Left lung (tissue), 10 donors: ENCODE measurements around the gene FOXN1. TPM values are rescaled to one million over a fixed set of nuclear protein-coding genes. Genes with fewer than 3 reads are reported as not detected.

Experiments used
- ATAC-seq: fragments of 200-7000 bp; cut with Tn5 transposase; one replicate; pipeline ENCODE4 v1.9.1; 2020; ENCODE audit warnings: moderate library complexity
- DNase-seq, 4 donors: peaks; one replicate each; pipeline ENCODE4 v3.0.0-alpha.2; 2013 to 2020
- H3K27ac ChIP-seq, 2 donors: fragments of 200-600 bp; sonication (generic) in 1 of 2; one replicate each; pipeline versions ENCODE4 v1.5.0 to v1.8.0; 2020 to 2021
- H3K27me3 ChIP-seq, 2 donors: fragments of 200-600 bp; sonication (generic) in 1 of 2; one replicate each; pipeline versions ENCODE4 v1.5.0 to v1.8.0; 2020 to 2021
- H3K36me3 ChIP-seq, 2 donors: fragments of 200-600 bp; sonication (generic) in 1 of 2; one replicate each; pipeline versions ENCODE4 v1.5.0 to v1.8.0; 2020 to 2021
- H3K4me1 ChIP-seq, 2 donors: fragments of 200-600 bp; one replicate each; pipeline ENCODE4 v1.8.0; 2021
- H3K4me3 ChIP-seq, 2 donors: fragments of 200-600 bp; sonication (generic) in 1 of 2; one replicate each; pipeline versions ENCODE4 v1.5.0 to v1.8.0; 2020 to 2021; ENCODE audit warnings: mild to moderate bottlenecking in 1 of 2
- H3K9me3 ChIP-seq, 2 donors: fragments of 200-600 bp; sonication (generic) in 1 of 2; one replicate each; pipeline versions ENCODE4 v1.5.0 to v1.8.0; 2020 to 2021
- intact Hi-C, 2 donors: fragments of 100-400 bp; cut with DNase I; formaldehyde crosslinking; loops; one replicate each; pipeline versions ENCODE4 v1.11.2 to v1.14.2; 2022
- polyA plus RNA-seq, 6 donors: library from polyadenylated mRNA; unstranded; fragments of 120-200 nt; gene quantifications; one replicate each; pipeline ENCODE4 v1.2.1, GENCODE V29; 2013; ENCODE audit not compliant: insufficient read length in 6 of 6
- total RNA-seq, 2 donors: library from RNA; stranded (reverse); fragmentation: NEBNext Ultra II Directional; extraction: Animal tissue kit (Norgen Biotek cat#: 25700); gene quantifications; one replicate each; pipeline ENCODE4 v1.2.1, GENCODE V29; 2021
- TF ChIP-seq, protein P1 (sequence below), 2 donors: fragments of 200-600 bp; sonication (generic) in 1 of 2; IDR thresholded peaks; one replicate each; pipeline versions ENCODE4 v1.5.0 to v1.8.0; 2021; ENCODE audit warnings: antibody characterized with exemption in 2 of 2
- donor health status: DM: no; HTN: yes; CAD: no.
- donor health status: DM: no; HTN: no; CAD: no.

The FOXN1 gene
- total and polyA plus RNA-seq, 8 donors = 0.06 to 0.29 (median 0.18) TPM

DNA sequence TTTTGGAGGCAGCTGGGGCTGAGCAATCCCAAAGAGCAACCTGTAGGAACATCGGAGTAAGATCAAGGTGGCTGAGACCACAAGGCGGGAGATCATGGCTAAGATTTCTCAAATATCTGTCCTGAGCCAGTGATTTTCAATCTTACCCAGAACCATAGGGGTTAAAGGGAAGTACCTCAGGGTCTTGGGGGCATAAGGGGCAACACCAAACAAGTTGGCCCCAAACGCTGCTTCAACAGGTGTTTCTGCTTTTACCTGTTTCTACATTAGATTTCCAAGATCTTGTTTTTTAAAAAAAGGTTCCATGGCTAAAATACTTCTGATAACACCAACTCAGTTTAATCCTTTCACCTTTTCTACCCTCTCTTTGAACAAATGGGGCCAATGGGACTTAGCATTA, 48.9 kb downstream of the FOXN1 start:
- peaks cover 0 to 25% of the 10 kb centered on the region in 2 donors for H3K4me1 ChIP-seq
- H3K27me3 ChIP-seq = no peaks in the 10 kb centered on the region
- no peak for DNase-seq
- no peak overlapping the region for H3K4me3 ChIP-seq
- peaks cover 0 to 65% of the 10 kb centered on the region in 2 donors for H3K36me3 ChIP-seq
- intact Hi-C loops = no loop called here
- TF ChIP-seq, protein P1, sequence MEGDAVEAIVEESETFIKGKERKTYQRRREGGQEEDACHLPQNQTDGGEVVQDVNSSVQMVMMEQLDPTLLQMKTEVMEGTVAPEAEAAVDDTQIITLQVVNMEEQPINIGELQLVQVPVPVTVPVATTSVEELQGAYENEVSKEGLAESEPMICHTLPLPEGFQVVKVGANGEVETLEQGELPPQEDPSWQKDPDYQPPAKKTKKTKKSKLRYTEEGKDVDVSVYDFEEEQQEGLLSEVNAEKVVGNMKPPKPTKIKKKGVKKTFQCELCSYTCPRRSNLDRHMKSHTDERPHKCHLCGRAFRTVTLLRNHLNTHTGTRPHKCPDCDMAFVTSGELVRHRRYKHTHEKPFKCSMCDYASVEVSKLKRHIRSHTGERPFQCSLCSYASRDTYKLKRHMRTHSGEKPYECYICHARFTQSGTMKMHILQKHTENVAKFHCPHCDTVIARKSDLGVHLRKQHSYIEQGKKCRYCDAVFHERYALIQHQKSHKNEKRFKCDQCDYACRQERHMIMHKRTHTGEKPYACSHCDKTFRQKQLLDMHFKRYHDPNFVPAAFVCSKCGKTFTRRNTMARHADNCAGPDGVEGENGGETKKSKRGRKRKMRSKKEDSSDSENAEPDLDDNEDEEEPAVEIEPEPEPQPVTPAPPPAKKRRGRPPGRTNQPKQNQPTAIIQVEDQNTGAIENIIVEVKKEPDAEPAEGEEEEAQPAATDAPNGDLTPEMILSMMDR (IDR thresholded peaks at IDR 0.05) = no peak
- H3K27ac ChIP-seq = no peak overlapping the region
- no peaks in the 10 kb centered on the region for H3K9me3 ChIP-seq
- no peak for ATAC-seq

DNA sequence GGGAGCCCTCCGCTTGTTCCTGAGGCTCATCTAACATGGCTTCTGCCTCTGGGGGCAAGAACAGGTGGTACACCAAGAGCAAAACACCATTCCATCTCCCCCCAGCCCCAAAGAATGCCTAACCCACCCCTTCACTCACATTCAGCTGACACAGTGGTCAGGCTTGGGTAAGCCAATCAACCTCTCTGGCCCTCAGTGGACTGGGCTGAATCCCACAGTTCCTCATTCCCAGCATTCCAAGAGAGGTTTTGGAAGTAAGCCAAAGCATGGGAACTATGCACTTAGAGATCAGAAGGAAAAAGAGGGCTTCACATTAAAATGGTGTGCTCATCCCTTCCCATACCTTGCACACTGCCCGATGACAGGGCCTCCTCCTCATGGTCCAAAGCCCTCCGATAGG, 57.3 kb downstream of the FOXN1 start:
- ATAC-seq = peak; percentile 67
- Histone ChIP-seq H3K36me3 (peaks cover 0 to 60% of the 10 kb centered on the region in 2 donors), H3K9me3 (no peaks in the 10 kb centered on the region), H3K4me3 (no peak overlapping the region), H3K27ac (no peak overlapping the region), H3K4me1 (peaks cover 0 to 24% of the 10 kb centered on the region in 2 donors), H3K27me3 (no peaks in the 10 kb centered on the region)
- intact Hi-C loops = no loop called here
- DNase-seq = no peak
- TF ChIP-seq, protein P1 (IDR thresholded peaks at IDR 0.05) = no peak

DNA sequence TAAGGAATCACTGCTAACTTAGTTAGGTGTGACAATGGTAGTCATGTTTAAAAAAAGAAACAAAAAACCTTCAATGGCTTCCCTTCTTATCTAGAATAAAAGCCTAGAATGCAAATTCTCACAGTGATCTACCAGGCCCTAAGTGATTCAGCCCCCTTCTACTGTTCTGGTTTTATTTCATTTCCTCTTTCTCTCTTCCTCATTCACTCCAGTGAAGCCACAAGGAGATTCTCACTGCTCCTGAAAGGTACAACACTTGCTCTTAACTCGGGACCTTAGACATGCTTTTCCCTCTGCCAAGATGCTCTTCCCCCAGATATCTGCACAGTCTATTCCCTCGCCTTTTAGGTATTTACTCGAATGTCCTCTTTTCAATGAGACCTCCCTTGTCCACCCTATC, 61.5 kb downstream of the FOXN1 start:
- H3K27me3 ChIP-seq = no peaks in the 10 kb centered on the region
- ATAC-seq = no peak

DNA sequence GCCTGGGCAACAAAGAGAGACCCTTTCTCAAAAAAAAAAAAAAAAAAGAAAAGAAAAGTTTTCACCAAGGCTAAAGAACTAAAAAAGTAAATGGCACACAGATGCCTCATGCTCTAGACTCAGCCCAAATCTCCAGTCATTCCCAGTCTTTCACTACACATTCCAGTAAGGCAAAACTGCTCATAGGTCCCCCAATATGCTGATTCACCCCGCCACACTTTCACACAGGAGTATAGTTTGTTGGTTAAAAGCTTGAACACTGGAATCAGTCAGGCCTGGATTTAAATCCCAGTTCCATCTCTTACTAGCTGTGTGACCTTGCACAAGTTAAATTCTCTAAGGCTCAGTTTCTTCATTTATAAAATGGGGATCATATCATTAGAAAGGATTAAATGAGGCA, 63.3 kb downstream of the FOXN1 start:
- peaks cover 7 to 56% of the 10 kb centered on the region in 2 donors for H3K4me1 ChIP-seq
- H3K27me3 ChIP-seq = no peaks in the 10 kb centered on the region
- H3K9me3 ChIP-seq = no peaks in the 10 kb centered on the region
- ATAC-seq (no peak), DNase-seq (no peak)
- TF ChIP-seq, protein P1 (IDR thresholded peaks at IDR 0.05) = no peak
- peak overlapping the region in 1 of 2 donors; percentile 99 for H3K4me3 ChIP-seq
- H3K27ac ChIP-seq = no peak overlapping the region
- H3K36me3 ChIP-seq = peaks cover 0 to 4% of the 10 kb centered on the region in 2 donors
- intact Hi-C loops = no loop called here

More for the DNA sequence above, 61.5 kb downstream of the FOXN1 start:
- Histone ChIP-seq H3K4me1 (peaks cover 7 to 56% of the 10 kb centered on the region in 2 donors), H3K27ac (peak overlapping the region in 1 of 2 donors; percentile 16), H3K36me3 (peaks cover 0 to 19% of the 10 kb centered on the region in 2 donors), H3K9me3 (no peaks in the 10 kb centered on the region), H3K4me3 (no peak overlapping the region)
- TF ChIP-seq, protein P1 (IDR thresholded peaks at IDR 0.05) = no peak
- no peak for DNase-seq
- intact Hi-C loops = no loop called here

DNA sequence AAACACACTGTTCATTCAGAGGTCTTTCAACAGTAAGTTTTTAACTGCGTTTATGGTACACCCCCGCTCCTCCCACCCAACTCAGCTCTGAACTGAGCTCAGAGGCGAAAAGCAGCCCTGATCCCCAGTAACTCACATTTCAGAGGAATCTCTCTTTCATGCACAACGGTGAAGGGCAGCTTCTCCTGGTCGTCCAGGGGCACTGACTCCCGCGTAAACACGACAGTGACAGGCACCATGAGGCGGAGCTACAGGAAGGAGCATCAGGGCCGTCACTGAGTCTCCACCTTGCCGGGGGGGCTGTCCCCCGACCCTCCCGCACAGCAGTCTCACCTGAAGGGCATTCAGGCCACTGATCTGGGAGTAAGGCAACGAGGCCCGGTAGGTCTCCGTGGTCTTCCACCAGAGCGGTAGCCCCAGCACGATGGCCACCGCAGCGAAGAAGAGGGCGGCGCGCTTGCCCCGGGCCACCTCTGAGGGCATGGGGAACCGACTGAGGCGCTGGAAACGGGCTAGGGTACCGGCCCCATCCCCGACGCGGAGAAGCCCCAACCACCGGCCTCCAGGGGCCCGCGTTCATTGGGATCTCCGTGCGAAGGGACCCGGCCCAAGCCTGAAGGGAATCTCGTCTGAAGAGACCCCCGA, 64.7 kb downstream of the FOXN1 start:
- peak overlapping the region; percentile 55 to 83 for H3K27ac ChIP-seq
- H3K27me3 ChIP-seq = no peaks in the 10 kb centered on the region
- DNase-seq (peak in 2 of 4 donors; percentile 44 to 85), ATAC-seq (peak; percentile 64)
- H3K4me3 ChIP-seq = peak overlapping the region; percentile 98 to 99
- H3K9me3 ChIP-seq = no peaks in the 10 kb centered on the region
- TF ChIP-seq, protein P1 (IDR thresholded peaks at IDR 0.05) = no peak
- peaks cover 7 to 49% of the 10 kb centered on the region in 2 donors for H3K4me1 ChIP-seq
- H3K36me3 ChIP-seq = peaks cover 0 to 4% of the 10 kb centered on the region in 2 donors
- intact Hi-C loops = no loop called here
